Cardiac septum (tissue), 1 donor: ENCODE data around the gene ACSS1. TPM values are rescaled to one million over a fixed set of nuclear protein-coding genes. Genes with fewer than 3 reads are reported as not detected.

Source experiments
- DNase-seq: peaks from one replicate; pipeline ENCODE4 v3.0.0-alpha.2; 2020; ENCODE audit warnings: low spot score
- intact Hi-C: fragments of 100-400 bp; cut with DNase I; formaldehyde crosslinking; loops from one replicate; pipeline ENCODE4 v1.14.0; 2022
- total RNA-seq: library from RNA; stranded (reverse); fragmentation: NEBNext Ultra II Directional; extraction: Animal tissue kit (Norgen Biotek cat#: 25700); gene quantifications from one replicate; pipeline ENCODE4 v1.2.1, GENCODE V29; 2021
- donor health status: DM: no; HTN: no; CAD: no.

Gene ACSS1
- total RNA-seq, 1 donor from 2014 or later = 47.6 TPM

GRCh38 chr20:24957326-24958016 is 100.5 kb downstream of the ACSS1 start:
- intact Hi-C loops = no loop called here
- peak; percentile 56 for DNase-seq

Other genes starting within 250 kb of the ACSS1 start
- 1.6 TPM for gene CST7, start 108.9 kb downstream of the ACSS1 start, total RNA-seq
- gene APMAP, start 65.4 kb downstream of the ACSS1 start, total RNA-seq = 28.2 TPM
- gene VSX1, start 24.0 kb upstream of the ACSS1 start, total RNA-seq = 0.54 TPM
- gene ENTPD6, start 137.6 kb upstream of the ACSS1 start, total RNA-seq = 102 TPM
- gene PYGB, start 189.9 kb upstream of the ACSS1 start, total RNA-seq = 386 TPM